GM19455 (cell line): ENCODE data around the gene AGPAT4.
"Not testable (repeated sequence)": the region's sequence is repeated elsewhere in the genome, so short reads cannot be mapped to it uniquely, and the experiment has no call there.

Source experiments
- ATAC-seq: cut with Tn5 transposase; IDR thresholded peaks from one replicate; pipeline ENCODE4 v1.9.1; 2021; ENCODE audit not compliant: unreplicated experiment

Gene AGPAT4

GRCh38 chr6:161228921-161229591 is 44.8 kb downstream of the AGPAT4 start:
- ATAC-seq, result no peak

GRCh38 chr6:161228096-161228495 is 45.8 kb downstream of the AGPAT4 start:
- ATAC-seq, result no peak

DNA sequence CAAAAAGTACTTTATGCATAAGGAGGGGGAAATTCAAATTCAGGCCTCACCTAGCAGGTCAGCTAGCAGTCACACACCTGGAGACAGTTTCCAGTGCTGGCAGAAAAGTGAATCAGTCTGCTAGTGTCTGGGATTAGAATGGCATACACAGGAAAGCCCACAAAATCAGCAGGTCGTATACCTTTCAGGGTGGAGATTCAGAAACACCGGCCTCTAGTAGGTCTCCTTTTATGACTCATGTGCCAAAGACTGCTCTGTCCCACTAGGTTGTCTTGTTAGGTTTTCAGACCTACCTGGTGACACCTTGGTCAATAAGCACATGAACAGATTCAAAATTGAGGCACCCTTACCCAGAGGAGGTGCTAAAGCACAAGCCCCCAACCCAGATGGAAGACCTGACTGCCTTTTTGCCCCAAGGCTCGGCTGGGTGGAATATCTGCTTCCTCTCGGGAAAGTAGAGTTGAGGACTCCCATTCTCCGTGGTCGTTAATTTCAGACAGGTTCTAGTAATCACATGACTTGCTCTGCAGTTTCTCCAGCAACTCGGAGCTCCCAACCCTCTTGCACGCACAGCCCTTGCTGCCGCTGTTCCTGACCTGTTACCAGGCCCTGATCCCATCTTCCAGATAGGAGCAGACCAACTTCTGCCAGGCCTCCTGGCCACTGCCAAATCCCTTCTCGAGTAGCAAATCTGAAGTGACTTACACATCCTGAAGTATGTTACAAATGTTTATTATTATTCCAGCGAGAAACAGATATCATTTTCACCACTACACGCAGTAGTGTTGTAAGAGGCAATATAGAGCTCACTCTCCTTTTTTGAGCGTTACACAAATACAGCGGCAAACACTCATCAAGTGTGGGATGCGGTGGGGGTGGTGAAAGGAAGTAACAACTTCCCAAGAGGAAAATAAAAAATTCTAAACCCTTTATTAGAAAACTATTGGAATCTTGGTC is 46.6 kb downstream of the AGPAT4 start:
- no peak for ATAC-seq

- ATAC-seq, result no peak
Observed at GRCh38 chr6:161226009-161226964, 47.6 kb downstream of the AGPAT4 start.

DNA sequence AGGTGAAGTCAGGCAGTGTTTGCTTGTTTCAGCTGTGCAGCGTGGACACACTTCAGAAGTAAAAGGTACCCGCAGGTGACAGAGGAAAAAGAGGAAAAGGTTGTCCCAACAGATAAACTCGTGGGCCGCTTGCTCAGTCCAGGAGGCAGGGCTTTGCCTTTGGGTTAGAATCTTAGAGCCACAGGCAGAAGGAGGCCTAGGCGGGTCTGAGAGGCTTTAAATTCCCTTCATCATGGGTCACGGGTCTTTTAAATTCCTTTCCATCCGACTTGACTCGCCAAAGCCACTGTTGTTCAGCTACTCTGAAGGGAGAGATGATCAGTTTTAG is 48.2 kb downstream of the AGPAT4 start:
- no peak for ATAC-seq

DNA sequence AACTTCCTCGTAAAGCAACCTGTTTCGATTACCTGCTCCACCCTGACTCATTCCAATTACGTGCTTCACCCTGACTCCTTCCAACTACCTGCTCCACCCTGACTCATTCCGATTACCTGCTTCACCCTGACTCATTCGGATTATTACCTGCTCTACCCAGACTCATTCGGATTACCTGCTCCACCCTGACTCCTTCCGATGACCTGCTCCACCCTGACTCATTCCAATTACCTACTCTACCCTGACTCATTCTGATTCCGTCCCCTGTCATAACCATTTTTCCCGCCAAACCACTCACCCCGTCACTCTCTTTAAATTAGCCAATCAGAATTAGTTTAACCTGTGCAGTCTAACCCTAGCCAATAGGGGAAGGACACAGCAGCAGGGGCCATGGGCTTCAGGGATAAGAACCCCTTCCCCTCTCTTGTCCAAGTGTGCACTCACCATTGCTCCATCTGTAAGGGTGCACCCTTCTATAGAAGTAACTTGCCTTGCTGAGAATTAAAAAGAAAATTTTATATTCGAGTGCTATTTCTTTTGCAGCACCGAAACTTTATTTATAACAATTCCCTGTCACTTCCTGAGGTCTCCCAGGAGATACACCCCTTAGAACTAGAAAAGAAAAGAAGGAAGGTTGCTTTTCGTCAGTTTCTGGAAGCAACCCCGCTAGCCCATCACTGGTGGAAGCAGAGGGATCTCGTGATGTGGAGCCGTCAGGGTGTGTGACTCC is 48.7 kb downstream of the AGPAT4 start:
- not testable (repeated sequence) for ATAC-seq

DNA sequence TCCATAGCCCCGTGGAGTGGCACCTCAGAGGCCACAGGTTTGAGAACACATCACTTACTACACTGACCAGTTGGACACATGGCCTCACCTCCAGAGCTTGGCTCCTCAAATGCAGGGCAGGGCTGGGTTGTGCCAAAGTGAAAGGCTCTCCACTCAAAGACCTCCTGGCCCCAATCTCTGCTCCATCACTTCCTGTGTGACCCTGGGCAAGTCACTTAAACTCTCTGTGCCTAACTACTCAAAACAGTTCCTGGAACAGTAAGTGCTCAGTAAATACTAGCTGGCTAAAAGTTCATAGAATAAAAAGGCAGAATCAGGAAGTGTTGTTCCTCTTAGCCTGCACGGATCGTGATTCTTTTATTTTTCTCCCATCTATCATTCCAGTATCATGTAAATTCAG is 50.2 kb downstream of the AGPAT4 start:
- ATAC-seq, result no peak

DNA sequence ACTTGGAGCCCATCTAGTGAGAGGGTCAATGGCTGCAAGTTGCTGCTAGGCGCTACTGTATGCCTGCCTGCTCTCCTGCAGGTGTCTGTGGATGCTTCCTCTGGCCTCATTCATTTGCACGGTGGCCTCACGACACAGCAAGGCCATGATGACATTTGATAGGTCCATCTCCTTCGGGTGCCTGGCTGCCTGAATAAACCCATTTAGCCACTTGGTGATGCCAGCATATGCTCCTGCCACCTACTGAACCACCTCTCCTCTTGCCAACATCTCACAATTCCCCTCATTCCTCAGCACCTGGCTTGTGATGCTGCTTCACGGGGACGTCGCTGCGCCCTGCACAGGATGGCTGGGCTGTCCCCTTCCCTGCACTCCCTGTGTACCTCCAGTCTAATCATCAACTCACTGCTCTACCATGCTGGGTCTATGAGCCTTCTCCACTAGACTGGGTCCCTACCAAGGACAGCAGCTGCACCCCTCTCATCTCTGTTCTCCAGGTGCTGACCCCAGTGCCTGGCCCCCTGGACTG is 51.1 kb downstream of the AGPAT4 start:
- ATAC-seq, result no peak

GRCh38 chr6:161220346-161220745 is 53.5 kb downstream of the AGPAT4 start:
- ATAC-seq, result no peak

GRCh38 chr6:161219680-161220079 is 54.2 kb downstream of the AGPAT4 start:
- no peak for ATAC-seq

DNA sequence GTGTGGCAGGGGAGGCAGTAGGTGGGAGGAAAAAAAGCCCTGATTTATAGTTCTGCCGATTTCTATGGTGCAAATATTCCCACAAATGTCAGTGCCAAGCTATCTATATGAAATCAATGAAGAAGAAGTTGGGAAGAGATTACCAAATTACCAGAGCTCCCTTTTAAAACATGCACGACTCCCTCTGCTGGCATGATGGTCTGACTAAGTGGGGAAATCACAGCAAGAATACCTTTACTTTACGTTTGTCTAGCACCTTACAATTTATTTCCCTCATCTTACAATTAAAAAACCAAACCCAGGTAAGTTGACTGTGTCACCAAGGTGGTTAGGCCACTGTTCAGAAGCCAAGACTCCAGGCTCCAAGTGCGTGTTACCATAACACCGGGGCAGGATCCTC is 55.6 kb downstream of the AGPAT4 start:
- ATAC-seq, result no peak

GRCh38 chr6:161217628-161218027 is 56.2 kb downstream of the AGPAT4 start:
- ATAC-seq, result no peak

DNA sequence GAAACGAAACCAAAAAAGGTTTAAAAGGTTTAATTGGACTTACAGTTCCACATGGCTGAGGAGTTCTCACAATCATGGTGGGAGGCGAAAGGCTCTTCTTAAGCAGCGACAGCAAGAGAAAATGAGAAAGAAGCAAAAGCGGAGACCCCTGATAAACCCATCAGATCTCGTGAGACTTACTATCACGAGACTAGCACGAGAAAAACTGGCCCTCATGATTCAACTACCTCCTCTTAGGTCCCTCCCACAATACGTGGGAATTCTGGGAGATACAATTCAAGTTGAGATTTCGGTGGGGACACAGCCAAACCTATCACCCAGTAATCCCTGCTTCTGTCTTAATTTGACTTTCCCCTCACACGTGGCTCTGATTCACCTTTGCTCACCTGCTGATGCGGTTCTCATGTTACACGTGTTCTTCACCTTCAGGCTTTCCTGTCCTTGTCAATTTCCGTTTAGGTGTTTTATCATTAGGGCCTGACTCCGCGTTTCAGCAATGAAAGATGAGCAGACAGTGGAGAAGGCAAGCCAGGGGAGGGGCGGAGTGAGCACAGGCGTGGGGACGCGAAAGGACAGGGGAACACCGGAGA is 57.1 kb downstream of the AGPAT4 start:
- no peak for ATAC-seq

DNA sequence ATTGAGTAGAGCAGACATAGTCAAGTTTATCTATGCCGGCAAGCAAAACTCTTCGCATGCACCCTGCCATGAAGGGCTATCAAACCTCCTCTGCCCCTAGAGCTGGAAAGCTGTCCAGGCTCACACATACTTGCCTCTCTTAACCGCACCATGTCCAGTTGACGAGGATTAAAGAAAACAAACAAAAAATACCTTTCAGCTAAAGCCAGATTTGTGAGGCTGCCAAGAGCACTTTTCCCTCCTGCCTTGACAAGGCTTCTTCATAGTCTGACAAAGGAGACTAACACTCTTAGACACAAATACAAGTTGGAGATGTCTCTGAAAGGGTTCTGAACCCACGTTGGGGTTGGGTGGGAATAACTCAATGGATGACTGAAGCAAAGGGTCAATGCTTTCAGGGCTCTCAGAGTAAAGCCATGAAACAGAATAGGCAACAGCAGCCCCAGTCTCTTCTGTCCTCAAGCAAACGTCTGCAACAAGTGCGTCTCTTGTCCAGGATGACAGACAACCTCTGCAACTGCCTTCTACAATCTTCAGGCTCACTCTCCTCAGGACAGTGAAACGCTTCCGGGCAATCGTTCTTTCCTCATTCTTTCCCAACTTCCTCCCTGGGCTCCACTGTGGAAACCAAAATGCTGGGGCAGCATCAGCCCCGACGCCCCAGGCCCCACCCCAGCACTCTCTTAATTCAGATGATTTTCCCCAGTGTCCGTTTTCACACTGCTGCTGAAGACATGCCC is 57.8 kb downstream of the AGPAT4 start:
- ATAC-seq, result no peak

DNA sequence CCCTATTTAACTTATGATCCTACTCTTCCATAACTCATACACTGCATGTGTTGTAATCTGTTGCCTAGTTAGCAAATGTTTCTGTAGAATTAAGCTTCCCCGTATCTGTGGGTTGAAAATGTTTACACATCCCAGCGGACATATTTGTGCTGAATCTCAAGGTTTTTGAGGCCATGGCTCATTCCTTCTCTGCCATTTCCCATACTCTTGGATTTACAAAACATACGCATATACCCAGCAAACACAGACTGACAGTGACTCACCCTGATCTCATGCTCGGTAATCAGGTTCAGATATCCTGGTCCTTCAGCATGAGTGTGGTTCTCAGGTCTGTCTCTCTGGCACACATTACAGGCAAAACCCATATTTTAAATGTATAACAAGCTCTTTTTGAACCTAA is 58.7 kb downstream of the AGPAT4 start:
- no peak for ATAC-seq

DNA sequence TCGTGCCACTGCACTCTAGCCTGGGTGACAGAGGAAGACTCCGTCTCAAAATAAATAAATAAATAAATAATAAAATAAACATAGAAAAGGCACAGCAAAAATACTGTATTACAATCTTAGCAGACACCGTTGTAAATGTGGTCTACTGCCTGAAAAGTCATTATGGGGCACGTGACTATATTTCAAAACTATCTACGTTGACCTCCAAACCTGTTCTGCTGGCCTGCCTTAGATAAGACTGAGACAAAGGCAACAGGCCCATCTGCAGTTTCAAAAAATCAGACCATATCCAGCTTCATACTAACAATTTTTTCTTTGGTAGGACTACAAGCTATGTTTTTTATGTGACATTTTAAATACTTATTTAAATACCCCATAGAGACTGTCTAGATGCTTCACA is 59.1 kb downstream of the AGPAT4 start:
- no peak for ATAC-seq

DNA sequence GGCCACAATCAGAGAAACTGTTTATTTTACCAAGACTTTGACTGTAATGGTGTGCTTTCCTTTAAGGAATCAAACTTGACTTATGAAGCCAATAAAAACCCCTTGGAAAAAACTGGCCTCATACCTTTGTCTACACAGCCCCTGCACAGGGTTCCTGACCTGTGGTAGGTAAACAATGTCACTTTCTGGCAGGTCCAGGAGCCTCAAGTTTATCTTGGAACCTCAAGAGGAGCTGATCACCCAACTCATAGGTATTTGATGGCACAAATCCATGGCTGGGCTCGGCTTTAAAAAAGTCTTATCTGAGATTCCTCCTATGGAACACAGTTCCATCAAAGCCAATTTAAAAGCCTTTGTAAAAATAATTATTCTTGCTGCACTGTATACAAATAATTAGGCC is 61.0 kb downstream of the AGPAT4 start:
- no peak for ATAC-seq

DNA sequence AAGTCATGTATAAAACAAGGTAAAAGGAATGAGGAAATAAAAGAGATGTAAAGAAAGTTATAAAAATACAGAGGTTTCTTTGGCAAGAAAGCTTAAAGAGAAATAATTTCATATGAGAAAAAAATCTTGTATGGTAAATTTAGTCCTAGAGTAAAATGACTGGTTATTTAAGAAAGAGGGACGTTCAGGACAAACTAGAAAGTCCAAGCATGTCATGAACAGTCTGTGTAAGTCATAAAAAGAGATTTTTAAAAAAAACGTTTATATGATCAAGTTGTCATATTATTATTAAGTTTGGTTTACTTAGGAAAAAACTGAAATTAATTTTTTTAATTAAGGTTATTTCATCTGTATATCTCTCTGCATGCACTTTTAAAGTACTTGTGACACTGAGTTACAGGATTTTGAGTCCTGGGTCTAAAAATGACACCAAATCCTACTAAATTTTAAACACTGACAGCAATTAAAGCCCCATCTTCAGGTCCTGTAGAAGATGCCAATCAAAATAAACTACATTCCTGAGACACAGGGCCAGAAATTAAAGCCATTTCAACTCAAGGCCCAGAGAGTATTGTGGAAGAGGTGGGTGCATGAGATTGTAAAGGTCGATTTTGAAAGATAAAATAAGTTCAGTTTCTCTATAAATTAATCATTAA is 62.4 kb downstream of the AGPAT4 start:
- no peak for ATAC-seq

GRCh38 chr6:161210857-161211256 is 63.0 kb downstream of the AGPAT4 start:
- ATAC-seq, result no peak
